Fibroblast of lung (primary cell): ENCODE results near the gene CCDC148.

Experiments
- EZH2 ChIP-seq: IDR thresholded peaks from 2 replicates; pipeline ENCODE4 v1.5.1; 2012; ENCODE audit warnings: low read length, control low read depth, mild to moderate bottlenecking; ENCODE audit errors: missing control alignments
- TF ChIP-seq, protein P1 (sequence below), 2 donors: IDR thresholded peaks in 1 of 2; conservative IDR thresholded peaks in 1 of 2; 1 replicate in 1 of 2; 2 replicates in 1 of 2; pipeline ENCODE4 v1.5.1; 2011 to 2012; ENCODE audit warnings: low read length in 2 of 2, control low read depth in 1 of 2, inconsistent platforms in 1 of 2, low read depth in 1 of 2, mild to moderate bottlenecking in 1 of 2

- TF ChIP-seq, protein P1, sequence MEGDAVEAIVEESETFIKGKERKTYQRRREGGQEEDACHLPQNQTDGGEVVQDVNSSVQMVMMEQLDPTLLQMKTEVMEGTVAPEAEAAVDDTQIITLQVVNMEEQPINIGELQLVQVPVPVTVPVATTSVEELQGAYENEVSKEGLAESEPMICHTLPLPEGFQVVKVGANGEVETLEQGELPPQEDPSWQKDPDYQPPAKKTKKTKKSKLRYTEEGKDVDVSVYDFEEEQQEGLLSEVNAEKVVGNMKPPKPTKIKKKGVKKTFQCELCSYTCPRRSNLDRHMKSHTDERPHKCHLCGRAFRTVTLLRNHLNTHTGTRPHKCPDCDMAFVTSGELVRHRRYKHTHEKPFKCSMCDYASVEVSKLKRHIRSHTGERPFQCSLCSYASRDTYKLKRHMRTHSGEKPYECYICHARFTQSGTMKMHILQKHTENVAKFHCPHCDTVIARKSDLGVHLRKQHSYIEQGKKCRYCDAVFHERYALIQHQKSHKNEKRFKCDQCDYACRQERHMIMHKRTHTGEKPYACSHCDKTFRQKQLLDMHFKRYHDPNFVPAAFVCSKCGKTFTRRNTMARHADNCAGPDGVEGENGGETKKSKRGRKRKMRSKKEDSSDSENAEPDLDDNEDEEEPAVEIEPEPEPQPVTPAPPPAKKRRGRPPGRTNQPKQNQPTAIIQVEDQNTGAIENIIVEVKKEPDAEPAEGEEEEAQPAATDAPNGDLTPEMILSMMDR (conservative IDR thresholded peaks at IDR 0.05 in 1 of 2, IDR thresholded peaks at IDR 0.05 in 1 of 2; ENCODE audit: low read depth in 1 of 2, low read length in 2 of 2): no peak
- no peak for TF ChIP-seq EZH2
Measured at GRCh38 chr2:158130832-158131473, 325.6 kb downstream of the CCDC148 start.
